GM03348 (cell line): ENCODE results near the gene INSL3.
A peak's percentile ranks its signal among the peaks of the same experiment; 100 is the strongest.

ENCODE experiments used
- DNase-seq: peaks from one replicate; pipeline ENCODE4 v3.0.0; 2012; ENCODE audit warnings: low spot score

The INSL3 gene, protein sequence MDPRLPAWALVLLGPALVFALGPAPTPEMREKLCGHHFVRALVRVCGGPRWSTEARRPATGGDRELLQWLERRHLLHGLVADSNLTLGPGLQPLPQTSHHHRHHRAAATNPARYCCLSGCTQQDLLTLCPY

DNA sequence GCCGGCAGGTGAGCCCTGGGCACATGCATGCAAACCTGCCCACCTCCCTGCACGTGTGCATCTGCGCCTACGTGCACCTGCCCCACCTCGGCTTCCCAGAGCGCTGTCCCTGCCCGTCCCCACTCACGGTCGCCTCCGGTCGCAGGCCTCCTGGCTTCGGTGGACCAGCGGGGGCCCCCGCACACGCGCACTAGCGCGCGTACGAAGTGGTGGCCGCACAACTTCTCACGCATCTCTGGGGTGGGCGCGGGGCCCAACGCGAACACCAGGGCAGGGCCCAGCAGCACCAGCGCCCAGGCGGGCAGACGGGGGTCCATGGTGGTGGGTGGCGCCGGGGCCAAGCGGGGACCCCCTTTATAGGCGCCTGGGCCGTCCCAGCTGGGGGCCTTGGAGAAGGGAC is at the start of gene INSL3:
Gene INSL3, minus strand, starts transcription at position 330 of the 400 bp plus-strand sequence. Its CDS starts 13 bp downstream, at position 317.
- no peak for DNase-seq

- DNase-seq = no peak
Measured at GRCh38 chr19:17869114-17869608, 47.8 kb upstream of the INSL3 start.

DNA sequence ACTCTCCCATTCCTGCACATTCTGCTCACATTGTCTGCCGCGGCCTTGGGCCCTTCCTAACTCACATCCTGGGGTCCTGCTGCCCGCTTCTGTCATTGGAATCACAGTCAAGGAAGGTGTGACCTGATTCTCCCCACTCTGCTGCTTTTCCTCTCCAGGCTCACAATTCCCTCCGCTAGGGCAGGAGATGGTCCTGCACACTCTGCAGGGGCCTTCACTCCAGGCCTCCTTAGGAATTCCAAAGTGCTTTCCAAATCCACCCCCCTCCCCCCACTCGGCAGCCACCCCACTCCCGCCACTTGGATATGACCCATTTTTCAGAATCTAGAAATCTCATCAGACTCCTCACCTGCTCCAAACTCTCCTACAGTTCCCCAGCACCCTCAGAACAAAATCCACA is 47.4 kb upstream of the INSL3 start:
- no peak for DNase-seq

DNA sequence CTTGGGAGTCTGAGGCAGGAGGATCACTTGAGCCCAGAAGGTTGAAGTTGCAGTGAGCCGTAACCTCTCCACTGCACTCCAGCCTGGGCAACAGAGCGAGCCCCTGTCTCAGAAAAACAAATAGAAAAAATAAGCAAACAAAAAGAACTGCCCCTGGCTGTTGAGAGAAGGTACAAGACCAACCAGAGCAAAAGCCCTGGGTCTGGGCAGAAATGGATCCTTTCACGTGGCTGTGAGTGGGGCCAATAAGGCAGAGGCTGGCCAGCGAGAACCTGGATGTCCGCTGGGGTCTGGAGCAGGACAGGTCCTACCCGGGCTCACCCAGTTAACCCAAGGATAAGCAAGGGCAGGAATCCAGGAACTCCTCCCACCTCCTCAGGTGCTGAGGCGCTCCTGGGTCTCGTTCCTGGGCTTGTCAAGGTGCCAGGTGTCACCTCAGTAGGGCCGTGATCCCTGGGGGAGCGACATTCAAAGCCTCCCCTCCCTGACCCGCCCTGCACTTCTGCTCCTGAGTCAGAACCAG is 45.7 kb upstream of the INSL3 start:
- DNase-seq = no peak

DNA sequence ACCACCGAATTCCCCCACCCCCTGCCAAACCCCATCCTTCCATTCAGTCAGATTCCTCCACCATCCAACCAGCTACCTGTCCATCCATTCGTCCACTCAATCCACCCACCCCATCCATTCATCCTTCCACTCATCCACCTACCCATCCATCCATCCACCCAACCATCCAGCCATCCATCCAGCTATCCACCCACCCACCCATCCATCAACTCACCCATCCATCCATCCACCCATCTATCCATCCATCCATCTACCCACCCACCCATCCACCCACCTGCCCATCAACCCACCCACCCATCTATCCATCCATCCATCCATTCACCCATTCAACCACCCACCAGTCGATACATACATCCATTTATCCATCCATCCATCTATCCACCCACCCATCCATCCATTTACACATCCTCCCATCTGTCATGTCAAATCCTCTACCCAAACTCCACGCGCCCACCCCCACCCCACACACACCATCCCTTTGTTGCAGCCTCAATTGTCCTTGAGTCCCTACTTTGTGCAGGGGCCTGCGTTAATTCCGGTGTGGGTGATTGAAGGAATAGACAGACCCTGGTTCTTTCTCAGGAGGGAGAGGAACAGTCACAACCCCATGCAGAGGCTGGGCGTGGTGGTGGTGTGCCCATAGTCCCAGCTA is 45.1 kb upstream of the INSL3 start:
- no peak for DNase-seq

- no peak for DNase-seq
Measured at GRCh38 chr19:17865364-17866311, 44.3 kb upstream of the INSL3 start.

DNA sequence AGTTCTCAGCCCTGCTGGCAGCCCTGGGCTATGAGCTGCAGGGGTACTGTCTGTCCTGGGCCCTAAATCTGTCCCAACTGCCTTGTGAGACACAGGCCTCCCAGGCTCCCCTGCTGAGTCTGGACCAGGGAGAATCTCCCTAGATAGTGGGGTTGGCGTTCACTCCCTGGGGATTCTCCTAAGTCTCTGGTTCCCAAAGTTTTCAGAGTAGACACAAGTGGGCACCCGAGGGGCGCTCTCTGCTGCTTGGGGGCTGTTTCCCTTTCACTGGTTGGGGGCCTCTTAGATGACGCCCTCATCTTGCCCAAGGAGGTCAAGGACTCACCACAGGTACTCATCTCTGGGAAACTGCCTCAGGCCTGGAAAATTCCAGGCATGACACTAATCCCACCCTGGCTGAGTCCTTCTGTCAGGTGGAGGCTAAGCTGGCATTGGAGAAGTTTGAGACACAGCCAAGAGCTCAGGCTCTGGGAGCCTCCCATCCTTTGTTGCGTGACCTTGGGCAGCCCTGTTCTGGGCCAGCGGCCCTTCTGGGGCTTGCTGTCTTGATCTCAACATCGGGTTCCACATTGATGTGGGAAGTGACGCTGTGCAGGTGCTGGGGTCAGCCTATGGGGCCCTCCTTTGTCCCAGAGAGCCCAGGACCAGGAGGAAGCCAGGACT is 42.3 kb upstream of the INSL3 start:
- no peak for DNase-seq

- DNase-seq = no peak
Measured at GRCh38 chr19:17862711-17863519, 41.6 kb upstream of the INSL3 start.

- DNase-seq = no peak
Measured at GRCh38 chr19:17861542-17862402, 40.5 kb upstream of the INSL3 start.

- DNase-seq = no peak
Measured at GRCh38 chr19:17860993-17861360, 39.7 kb upstream of the INSL3 start.

GRCh38 chr19:17860331-17860992 is 39.1 kb upstream of the INSL3 start:
- no peak for DNase-seq

DNA sequence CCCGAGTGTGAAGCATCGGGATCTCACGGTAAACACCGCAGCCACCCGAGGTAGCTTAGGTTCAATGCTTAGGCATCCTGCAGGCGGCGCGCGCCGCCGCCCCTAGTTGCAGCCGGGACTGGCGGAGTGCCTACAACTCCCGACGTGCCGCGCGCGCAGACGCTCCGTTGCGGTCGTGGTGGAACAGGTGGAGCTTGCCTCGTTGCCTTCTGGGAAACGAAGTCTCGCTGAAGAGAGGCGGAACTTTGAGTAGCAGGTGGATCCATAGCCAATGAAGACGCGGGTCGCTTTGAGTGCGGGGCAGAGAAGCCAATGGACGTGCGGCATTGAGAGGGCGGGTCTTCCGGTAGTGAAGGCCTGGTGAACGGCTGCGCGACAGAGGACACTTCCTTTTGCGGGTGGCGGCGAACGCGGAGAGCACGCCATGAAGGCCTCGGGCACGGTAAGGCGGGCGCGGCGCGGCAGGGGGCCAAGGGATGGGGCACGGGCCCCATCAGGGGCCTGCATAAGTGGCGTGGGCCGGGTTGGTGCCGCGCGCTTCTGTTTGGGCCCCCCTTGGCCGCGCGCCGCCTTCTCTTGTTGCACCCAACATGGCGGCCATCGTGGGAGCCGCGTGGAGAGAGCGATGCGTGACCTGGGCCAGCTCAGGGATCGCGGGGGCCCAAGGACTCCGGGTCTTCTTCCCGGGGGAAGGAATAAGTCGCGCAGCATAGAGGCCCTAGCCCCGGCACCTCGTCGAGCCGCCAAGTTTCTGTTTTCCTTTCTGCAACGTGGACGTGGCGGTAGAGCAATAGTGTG is 38.4 kb upstream of the INSL3 start, which contains the start of gene RPL18A:
Gene RPL18A, plus strand, starts transcription at position 378 of the 798 bp plus-strand sequence. Its CDS starts 47 bp downstream, at position 425.
- peak; percentile 99 for DNase-seq

GRCh38 chr19:17855280-17856152 is 34.2 kb upstream of the INSL3 start:
- peak; percentile 90 for DNase-seq

DNA sequence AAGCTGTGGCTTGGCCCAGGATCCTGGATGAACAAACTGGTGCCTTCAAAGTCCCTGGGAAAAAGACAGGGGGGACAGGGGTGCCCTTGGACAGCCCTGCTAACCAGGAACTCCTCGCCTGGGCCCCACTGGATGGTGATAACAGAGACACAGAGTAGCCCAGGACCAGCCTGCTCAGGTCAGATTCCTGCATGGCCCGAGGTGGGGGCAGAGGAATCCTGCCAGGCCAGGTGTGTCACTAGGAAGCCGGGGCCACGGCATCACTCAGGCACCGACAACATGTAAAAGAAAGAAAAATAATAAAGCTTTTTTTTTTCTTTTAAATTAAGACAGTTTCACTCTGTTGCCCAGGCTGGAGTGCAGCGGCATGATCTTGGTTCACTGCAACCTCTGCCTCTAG is 32.7 kb upstream of the INSL3 start:
- DNase-seq = no peak

DNA sequence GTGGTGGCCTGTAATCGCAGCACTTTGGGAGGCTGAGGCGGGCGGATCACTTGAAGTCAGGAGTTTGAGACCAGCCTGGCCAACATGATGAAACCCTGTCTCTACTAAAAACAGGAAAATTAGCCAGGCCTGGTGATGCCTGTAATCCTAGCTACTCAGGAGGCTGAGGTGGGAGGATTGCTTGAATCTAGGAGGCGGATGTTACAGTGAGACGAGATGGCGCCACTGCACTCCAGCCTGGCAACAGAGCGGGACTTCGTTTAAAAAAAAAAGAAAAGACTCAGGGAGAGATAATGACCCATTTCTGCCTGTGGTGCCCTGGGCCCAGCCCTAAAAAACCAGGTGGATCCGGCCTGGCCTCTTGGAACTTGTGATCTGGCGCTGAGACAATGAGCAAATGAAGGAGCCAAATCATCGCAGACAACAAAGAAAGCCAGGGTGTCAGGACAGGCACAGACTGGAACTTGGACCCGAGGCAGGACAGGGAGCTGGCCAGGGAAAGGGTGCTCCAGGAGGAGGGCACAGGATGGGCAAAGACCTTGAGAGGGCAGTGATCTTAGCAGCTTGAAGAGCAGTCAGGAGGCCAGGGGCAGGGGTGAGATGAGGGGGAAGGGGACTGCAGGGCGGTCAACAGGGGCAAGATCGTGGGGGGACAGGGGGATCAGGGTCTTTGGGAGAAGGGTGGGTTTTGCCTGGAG is 27.4 kb upstream of the INSL3 start:
- no peak for DNase-seq

- DNase-seq = peak; percentile 89
Measured at GRCh38 chr19:17847538-17848366, 26.4 kb upstream of the INSL3 start, which contains the start of gene JAK3. Gene JAK3 (minus strand): TSS chr19:17847982. CDS start chr19:17844417, 3,565 bp downstream.
